Measurements from ENCODE around the gene ADCYAP1R1.

GRCh38 chr7:31125171-31125570 lies 73.1 kb downstream of the ADCYAP1R1 start:
- TF ChIP-seq CTCF (IDR thresholded peaks at IDR 0.05 in 2 of 3, conservative IDR thresholded peaks at IDR 0.05 in 1 of 3; ENCODE audit: borderline replicate concordance in 1 of 3, insufficient read depth in 1 of 3, low read depth in 2 of 3, low read length in 2 of 3) (no peak), RAD21 (IDR thresholded peaks at IDR 0.05; ENCODE audit: low read depth) (no peak)

Measured in HCT116 (cell line).